Activated CD4-positive, alpha-beta T cell treated with anti-CD3 and anti-CD28 coated beads for 4 hours (primary cell): ENCODE measurements around the gene YKT6.
"Not testable (repeated sequence)": the region's sequence is repeated elsewhere in the genome, so short reads cannot be mapped to it uniquely, and the experiment has no call there.

Source experiments
- DNase-seq, 2 donors: peaks; one replicate each; pipeline ENCODE4 v3.0.0-alpha.2; 2020

The YKT6 gene

DNA sequence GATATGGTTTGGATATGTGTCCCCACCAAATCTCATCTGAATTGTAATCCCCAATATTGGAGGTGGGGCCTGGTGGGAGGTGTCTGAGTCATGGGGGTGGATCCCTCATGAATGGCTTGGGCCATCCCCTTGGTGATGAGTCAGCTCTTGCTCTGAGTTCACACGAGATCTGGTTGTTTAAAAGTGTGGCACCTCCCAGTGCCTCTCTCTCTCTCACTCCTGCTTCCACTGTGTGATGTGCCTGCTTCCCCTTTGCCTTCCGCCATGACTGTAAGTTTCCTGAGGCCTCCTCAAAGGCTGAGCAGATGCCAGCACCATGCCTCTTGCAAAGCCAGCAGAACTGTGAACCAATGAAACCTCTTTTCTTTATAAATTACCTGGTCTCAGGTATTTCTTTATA lies 6.7 kb upstream of the YKT6 start:
- peak; percentile 33 for DNase-seq

DNA sequence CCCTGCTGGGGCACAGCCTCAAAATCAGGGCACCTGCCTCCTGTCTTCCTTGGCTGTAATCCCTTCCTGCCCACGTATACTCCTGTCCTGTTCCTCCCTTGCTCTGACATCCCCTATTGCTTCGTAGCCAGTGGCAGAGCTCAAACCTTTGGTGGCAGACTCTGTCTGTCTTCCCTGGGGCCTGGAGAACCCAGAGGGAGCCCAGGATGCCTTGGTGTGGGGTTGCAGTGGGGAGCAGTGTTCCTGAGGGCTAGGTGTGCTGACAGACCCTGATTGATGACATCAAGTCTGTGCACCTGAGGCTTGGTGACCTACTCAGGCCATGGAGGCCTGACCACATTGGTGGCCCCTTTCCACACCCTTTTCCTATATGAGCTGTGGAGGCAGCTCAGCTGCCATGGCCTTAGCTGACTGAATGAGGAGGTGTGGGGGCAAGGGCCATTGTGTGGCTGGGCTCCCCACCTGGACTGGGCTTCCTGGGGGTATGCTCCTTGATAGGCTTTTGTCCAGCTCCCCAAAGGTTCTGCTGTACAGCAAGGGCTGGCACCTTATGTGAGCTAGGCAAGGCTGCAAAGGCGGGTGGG lies 6.1 kb upstream of the YKT6 start:
- no peak for DNase-seq

DNA sequence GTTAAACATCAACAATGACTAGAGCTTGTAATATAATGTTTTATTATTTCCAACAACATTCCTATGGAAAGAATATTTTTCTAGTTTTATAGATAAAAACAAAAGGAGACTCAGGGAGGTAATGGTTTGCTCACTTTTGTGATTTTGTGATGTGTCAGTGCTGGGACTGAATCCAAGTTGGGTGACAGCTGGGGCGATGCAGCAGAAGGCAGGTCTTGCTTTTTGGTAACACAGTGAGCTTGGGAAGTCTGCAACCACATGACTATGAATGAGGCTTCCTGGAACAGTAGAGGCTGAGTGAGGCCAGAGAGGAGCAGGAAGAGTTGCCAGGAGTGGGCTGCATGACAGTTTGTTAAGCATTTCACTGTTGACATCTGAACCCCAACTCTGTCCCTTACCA lies 4.9 kb upstream of the YKT6 start:
- DNase-seq = no peak

DNA sequence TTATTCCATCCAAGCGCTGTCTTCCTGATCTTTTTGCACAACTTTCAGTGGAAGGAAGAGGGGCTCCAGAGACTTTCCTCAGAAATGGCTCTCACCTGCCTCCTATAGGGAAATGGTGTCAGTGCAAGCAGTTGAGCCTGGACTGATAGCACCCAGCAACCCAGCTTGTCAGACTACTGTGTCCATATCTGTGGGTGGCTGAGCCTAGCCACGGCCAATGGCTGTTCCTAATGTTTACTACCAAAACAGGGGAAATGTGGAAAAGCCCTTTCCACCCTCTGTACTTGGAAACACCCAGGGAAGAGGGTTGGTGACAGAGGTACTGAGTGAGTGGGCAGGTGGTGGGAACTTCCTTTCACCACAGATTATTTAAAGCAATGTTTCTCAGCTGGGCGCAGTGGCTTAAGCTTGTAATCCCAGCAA lies 4.3 kb upstream of the YKT6 start:
- DNase-seq = peak in 1 of 2 donors; percentile 12

DNA sequence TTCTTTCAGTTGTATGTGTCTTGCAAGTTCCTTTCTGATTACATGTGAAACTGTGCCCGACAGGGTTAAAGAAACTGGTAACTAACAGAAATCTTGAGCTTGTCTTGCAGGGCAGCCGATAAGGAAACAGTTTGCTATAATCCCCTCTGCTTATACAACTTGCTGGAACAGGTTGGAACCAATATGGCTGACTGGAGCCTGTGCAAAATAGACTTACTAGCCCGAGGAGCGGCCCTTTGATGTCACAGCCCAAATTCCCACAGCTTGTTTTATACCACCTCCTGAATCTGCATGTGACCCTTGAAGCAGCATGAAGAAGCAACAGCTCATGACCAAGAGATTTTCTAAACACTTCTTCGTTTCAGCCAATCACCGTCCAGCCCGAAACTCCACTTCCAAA lies 3.3 kb upstream of the YKT6 start:
- DNase-seq = no peak

DNA sequence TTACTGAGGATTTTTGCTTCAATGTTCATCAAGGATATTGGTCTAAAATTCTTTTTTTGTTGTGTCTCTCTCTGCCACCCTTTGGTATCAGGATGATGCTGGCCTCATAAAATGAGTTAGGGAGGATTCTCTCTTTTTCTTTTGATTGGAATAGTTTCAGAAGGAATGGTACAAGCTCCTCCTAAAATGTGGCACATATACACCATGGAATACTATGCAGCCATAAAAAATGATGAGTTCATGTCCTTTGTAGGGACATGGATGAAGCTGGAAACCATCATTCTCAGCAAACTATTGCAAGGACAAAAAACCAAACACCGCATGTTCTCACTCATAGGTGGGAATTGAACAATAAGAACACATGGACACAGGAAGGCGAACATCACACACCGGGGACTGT lies 615 bp upstream of the YKT6 start:
- DNase-seq = not testable (repeated sequence)

DNA sequence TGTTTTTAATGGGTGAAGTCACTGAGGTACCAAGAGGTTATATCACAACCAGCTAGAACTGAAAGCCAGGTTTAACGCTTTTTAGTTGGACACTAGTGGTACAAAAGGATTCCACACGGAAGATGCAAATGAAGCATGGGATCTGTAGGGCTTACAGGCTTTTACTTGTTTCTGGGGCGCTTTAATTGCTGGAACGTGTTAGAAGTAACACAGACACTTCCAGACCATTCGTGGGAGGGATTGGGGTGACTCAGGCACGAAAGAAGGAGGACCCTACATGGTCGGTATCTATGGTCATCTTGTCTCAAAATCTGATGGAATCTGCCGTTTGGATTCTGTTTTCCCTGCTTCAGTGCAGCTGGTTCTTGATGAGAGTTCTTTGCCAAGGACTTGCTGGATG lies 1.0 kb downstream of the YKT6 start:
- DNase-seq = no peak

DNA sequence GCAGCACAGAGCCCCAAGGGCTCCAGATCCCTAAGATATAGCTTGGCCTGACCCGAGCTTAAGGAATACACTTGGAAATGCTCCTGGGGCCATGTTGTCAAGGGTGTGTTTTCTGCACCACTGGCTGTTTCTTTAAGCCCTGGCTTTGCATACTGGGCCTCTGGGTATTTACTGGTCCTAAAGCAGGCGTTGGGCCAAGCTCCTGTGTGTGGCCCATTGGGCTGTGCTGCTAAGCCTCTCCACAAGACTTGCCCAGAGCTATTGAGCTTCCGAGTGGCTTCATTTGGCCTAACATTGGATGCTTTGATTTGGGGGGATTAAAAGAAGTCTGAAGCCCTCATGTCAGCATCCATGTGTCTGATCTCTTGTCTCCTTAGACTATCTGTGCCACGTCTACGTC lies 5.2 kb downstream of the YKT6 start:
- no peak for DNase-seq

DNA sequence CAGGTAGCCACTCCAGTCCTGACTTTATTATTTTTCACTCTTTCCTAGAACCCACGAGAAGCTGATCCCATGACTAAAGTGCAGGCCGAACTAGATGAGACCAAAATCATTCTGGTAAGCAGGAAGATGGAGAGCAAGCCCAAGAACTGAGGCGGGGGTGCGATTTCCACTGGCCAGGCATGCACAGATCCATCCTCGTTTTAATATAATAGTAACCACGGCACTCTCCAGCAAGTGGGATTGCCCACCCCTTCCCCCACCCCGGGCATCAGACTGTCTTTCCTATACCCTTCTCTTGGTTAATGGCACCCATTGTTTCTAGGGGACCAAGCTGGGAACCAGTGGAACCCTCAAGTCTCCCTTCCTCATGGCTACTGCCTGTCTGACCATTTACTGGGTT lies 7.3 kb downstream of the YKT6 start:
- no peak for DNase-seq

DNA sequence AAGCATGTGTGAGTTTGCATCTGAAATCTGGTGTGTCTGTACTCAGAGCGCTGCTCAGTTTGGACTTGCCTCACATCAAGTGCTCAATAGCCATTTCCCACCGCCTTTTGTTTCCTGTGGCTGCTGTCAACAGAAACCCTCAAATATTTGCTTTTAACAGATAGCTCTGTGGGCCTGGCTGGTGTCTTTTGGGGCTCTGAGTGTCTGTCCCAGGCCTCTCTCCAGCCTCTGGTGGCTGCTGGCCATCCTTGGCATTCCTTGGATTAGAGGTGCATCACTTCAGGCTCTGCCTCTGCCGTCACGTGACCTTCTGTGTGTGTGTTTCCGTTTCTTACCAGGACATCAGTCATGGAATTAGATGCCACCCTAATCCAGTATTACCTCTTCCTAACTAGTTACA lies 9.3 kb downstream of the YKT6 start:
- DNase-seq = no peak

DNA sequence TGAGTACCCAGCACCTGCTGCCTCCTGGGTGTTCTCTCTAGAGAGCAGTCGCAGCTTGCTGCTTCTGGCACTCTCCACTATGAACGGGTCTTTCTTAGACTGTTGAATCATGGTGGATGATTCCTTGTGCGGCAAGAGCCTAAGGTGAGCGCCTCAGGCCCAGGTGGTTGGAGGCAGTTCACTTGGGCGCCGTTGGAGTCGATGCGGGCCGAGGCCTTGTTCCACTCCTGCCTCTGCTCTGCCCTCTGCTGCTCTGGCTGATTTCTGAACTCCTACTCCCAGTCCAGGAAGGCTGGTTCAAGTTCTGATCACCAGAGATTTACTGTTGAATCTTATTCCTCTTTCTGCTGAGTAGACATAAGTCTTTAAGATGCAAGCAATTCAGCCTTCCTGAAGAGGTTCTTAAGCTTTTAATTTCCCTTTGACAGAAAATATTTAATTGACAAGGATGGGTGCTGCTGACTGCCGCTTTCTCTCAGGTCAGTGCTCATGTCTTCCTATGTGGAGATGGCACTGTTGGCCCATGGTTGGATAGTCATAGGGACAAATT lies 10.4 kb downstream of the YKT6 start:
- DNase-seq = no peak

DNA sequence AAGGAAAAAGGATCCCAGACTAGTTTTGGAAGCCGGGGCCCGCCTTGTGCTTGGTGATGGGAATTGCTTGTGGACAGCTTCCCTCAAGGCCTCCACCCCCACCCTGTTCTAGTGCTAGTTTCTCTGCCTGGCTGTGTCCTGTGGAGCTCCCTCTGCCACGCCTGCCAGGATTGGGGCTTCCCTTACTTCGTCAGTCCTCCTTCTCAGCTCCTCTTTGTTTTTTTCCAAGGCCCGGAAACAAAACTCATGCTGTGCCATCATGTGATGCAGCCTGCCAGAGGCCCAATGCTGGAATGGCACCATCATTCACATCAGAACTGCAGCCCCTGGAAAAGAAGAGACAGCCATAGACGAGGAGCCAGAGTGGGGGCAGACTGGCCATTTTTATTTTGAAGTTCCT lies 11.2 kb downstream of the YKT6 start:
- DNase-seq = no peak

DNA sequence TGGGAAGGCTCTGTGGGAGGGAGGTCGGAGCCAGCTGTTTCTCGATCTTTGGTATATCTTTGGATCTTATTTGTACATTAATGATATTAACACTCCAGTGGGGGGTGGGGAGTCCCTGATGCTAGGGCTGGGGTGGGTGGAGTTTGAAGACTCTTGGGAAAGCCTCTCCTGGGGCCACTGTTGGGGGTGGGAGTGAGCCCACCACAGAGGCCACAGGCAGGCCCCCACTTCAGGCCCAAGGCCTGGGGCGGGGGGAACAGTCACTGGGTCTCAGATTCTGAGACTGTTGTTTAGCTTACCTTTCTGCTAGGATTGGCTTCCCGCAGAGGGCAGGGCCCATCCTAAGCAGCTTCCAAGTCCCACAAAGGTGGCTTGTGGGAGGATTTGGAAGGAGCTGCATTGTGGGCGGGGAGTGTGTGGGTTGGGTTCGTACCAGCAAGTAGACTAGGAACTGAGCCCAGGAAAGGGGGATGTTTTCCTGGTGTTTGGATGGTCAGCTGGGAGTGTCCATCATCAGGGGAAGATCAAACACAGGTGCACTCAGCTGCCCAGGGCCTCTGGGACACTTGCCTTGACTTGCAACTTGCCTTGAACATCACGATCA lies 11.9 kb downstream of the YKT6 start:
- no peak for DNase-seq

DNA sequence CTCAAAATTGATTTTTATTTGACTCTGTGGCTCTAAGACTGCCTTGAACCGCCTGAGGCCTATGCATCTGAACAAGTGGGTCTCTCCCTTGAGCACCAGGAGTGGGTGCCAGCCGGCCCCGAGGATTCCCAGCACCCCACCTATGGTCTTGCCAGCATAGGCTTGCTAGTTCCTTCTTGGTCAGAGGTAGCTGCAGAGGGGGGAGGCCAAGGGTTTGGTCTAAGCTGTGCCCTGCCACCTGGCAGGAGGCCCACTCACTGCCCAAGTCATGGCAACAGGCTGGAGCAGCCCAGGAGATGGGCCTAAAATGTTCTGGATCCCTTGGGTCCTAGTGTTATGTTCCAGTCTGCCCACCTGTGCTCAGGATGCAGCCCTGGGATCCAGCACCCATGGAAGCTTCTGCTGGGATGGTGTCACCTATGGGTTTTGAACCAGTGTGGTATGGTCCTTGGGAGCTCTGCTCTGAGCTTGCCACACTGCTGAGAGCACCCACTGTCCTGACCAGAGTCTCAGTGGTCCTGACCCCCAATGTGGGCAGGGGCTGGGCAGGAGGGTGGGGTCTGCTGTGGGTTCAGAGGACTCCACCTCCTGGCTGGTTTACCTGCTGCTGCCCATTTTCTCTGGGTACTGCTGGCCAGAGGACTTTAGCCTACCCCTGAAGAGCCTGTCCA lies 12.6 kb downstream of the YKT6 start:
- DNase-seq = no peak

DNA sequence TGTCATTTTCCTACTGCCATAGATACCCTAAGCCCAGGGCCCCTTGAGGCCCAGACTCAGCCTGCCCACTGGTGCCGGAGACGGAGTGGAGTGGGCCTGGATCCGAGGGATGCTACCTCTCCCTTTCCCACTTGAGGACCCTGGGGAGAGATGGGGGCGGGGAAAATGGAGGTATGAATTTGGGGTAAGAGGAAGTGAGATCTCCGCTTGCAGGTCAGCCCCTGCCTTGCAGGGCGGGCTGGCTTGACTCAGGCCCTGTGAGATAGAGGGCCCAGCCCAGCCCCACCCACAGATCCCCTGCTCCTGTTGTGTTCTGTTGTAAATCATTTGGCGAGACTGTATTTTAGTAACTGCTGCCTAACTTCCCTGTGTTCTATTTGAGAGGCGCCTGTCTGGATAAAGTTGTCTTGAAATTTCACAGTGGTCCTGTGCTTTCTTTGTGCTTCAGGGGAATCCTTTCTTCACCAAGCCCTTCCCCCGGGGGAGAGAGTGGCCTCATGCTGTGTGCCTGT lies 13.2 kb downstream of the YKT6 start:
- DNase-seq = no peak

DNA sequence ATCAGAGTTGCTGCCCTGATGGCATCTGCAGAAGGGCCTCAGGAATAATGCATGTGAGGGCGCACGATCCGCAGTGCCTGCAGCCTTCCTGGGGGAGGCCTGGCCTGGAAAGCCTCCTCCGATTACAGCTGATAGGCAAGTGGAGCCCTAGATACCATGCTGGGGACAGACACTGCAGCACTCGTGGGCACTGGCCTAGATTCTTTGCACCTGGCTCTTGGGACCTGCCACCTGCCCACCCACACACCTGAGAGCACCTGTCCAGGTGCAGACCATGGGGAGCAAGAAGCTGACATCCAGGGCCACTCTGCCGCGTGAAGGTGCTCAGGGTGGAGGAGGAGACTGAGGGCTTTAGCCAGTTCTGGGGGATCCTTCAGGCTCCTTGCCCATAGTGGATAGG lies 14.8 kb downstream of the YKT6 start:
- no peak for DNase-seq

DNA sequence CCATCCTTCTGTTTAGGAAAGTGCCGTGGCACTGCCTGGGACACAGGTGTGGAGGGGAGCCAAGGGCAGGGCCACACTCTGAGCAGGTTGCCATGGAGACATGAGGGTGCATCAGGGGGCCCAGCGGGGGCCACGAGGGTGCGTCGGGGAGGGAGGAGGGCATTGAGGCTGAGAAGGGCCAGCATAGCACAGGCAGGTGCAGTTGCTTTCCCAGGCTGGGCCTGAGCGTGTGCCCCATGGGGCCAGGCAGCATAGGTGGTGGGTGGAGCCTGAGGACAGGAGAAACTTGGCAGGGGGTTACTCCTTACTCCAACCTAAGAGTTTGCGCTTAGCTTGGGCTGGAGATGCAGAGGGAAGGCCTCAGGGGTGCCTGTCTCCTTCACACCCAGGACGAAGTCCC lies 15.2 kb downstream of the YKT6 start:
- no peak for DNase-seq

DNA sequence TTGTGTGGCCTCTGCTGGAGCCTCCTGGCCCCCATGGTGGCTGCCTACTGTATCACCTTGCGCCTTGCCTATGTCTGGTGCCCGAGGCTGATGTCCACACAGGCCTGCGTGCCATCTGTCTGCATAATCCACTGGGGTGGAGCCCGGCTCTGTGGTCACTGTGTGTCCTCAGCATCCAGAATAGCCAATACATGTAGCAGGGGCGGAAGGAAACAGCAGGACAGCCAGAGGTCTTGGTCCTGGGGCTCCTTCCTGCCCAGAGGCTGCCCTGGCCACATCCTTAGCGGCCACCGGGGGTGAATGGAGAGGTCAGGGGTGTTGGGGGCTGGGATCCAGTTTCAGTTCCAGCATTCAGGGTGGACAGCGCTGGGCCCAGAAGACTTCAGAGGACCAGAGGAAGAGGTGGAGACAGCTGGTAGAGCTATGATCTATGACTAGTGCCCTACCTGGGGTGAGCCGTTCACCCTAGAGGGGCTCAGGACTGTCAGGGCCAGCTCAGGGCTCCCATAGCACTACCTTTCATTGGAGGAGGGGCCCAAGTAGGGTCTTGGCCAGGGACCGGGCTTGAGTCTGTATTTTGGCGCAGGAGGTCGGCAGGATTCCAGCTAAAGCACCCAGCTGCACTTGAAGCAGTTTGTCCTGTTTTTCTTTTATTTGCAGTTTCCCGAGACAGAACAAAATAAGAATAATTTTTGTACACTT lies 15.9 kb downstream of the YKT6 start:
- no peak for DNase-seq

DNA sequence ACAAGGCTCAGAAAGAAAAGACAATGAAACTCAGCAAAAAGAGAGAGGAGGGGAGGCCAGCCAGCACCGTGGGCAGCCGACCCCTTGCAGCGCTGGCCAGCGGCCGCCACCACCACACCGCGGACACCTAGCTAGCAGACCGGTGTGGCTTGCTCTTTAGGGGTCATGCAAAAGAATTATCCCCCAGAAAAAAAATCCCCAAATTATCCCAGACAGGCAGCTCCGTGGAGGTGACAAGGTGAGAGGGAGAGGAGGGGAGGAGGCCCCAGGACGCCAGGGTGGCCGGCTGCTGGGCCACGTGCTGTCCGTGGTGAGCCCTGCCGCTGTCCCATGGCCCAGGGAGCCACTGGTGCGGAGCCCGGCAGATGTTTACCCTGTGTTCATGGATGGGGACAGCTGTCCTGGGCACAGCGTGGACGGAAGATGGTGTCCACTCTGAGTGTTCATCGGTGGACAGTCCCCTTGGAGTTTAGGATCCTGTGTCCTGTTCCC lies 16.5 kb downstream of the YKT6 start:
- DNase-seq = no peak

DNA sequence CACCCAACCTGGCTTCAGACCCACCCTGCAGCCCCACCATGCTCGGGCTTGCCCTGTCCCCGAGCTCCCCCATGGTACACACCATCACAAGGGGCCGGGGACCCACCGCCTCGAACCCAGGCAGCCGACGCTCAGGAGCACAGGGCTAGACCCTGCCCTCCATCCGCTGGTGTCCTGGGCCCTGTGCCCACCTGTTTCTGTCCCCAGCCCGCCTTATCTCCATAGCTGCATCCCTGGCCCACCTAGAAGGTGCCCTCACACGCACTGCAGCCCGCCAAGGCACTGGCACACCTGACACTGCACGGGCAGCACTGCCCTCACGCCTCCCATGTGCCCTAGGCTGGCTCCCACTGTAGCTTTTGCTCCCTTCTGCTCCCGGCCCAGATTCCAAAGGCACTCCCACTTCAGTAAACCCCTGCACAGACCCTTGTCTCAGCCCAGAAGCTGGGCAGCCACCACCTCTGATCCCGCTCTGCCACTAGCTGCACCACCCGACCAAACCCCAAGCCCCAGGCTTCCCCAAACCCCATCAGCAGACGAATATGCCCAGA lies 17.1 kb downstream of the YKT6 start:
- DNase-seq = no peak

DNA sequence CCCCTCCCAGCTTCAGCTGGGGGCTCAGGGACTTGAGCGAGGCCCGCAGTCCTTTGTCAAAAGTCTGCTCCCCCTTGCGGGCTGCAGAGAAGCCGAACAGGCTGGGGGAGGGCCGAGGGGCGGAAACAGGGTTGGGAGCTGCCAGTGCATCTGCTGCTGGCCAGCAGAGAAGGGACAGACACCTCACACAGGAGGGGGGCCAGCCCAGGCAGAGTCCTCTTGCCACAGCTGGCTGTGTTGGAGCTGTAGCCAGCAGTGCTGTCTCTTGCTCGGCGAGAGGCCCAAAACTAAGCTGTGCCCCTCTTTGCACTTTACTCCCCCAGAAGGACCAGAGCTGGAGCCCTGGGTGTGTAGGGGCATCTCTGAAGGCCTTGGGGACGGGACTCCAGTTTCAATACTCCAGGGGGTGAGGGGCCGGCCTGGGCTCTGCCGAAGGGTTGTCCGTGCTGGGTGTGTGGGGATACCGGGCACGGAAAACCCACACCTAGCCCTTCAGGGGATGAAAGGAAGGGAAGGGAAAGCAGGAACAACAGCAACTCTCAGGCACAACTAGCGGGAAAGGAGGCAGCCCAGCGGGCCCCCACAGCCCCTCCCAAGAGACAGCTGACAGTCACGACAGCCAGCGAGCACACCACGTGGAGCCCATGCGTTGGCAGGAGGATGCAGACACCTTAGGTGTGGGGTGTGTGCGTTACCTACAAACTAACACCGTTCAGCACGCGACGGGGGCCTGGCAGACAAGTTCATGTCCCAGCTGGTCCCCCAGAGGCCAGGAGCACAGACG lies 17.8 kb downstream of the YKT6 start:
- no peak for DNase-seq

DNA sequence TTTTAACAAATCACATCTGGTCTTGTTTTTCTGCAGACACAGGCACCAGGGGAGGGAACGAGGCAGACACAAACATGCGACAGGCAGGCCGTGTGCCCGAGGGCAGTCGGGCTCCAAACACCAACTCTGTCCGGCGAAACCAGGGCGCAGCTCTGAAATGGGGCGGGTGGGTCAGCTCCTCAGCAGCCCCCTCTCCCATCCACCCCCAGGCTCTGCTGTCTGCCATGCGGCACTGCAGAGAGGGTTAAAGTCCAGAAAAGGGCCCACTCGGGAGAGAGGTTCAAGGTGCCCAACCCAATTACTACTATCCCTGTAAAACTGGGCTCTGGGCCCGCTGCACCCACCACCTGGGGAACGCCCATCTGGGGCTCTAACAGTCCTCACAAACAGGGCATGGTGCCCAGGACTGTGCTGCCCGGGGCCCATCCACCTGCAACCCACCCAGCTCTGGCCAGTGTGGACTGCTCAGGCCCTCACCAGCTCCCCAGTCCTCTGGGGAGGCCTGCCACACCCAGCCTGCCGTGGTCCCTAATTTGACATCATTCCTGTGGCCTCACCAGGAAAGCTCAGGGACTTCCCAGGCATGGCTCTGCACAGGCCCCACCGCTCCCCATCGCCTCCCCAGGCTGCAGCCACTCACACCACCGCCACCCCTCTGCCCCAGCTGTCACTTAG lies 18.7 kb downstream of the YKT6 start:
- no peak for DNase-seq
